HG02840 (cell line): Measurements from ENCODE around the gene CCL3.
A peak's percentile ranks its signal among the peaks of the same experiment; 100 is the strongest.
"Not testable (repeated sequence)": the region's sequence is repeated elsewhere in the genome, so short reads cannot be mapped to it uniquely, and the experiment has no call there.

ENCODE experiments used
- ATAC-seq: cut with Tn5 transposase; IDR thresholded peaks from one replicate; pipeline ENCODE4 v1.9.1; 2021; ENCODE audit warnings: mild to moderate bottlenecking, moderate library complexity, moderate number of reproducible peaks; ENCODE audit not compliant: unreplicated experiment, low FRiP score

CCL3 gene

GRCh38 chr17:36117505-36118382, 27.8 kb upstream of the CCL3 start:
- no peak for ATAC-seq

GRCh38 chr17:36115649-36115977, 25.7 kb upstream of the CCL3 start:
- ATAC-seq = not testable (repeated sequence)

- not testable (repeated sequence) for ATAC-seq
Measured at GRCh38 chr17:36114971-36115648, 25.2 kb upstream of the CCL3 start.

DNA sequence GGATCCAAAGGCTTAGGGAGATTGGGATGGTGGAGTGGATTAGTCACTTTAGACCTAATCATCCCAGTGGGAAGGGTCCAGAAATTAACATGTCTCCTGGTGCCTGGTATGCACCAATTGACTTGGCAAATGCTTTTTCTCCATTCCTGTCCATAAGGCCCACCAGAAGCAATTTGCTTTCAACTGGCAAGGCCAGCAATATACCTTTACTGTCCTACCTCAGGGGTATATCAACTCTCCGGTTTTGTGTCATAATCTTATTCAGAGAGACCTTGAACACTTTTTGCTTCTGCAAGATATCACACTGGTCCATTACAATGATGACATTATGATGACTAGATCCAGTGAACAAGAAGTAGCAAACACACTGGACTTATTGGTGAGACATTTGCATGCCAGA, 23.2 kb upstream of the CCL3 start:
- not testable (repeated sequence) for ATAC-seq

DNA sequence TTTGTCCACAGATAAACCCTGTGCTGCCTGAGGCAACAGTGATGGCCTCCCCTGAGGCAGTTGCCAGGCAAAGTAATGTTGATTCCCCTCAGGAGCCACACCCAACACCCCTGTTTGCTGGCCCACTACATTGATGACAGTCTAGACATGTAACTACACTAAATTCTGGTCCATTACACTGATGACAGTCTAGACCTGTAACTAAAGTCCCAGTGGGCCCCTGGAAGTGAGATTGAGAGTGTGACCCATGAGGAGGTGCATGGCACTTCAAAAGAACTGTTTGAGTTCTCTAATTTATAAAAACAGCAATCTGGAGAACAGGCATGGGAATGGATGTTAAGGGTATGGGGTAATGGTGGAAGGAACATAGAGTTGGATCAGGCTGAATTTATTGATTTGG, 22.6 kb upstream of the CCL3 start:
- ATAC-seq = no peak

DNA sequence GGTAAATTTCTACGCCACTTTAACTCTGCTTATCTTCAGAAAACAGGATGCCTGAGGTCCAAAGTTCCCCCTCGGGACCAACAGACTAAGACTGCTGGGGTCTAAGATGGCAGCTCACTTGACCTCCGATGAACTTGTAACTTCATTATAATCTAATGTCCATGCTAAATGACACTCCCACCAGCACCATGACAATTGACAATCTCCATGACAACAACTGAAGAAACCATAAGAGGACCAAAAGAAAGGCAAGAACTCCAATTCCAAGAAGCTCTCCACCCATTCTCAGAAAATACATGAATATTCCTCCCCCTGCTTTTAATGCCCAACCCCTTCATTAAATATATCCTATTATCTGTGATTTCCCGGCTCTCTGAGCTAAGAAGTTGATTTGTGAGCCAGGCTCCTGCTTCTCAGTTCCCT, 21.1 kb upstream of the CCL3 start:
- ATAC-seq = no peak

- not testable (repeated sequence) for ATAC-seq
Measured at GRCh38 chr17:36108265-36108664, 18.3 kb upstream of the CCL3 start.

DNA sequence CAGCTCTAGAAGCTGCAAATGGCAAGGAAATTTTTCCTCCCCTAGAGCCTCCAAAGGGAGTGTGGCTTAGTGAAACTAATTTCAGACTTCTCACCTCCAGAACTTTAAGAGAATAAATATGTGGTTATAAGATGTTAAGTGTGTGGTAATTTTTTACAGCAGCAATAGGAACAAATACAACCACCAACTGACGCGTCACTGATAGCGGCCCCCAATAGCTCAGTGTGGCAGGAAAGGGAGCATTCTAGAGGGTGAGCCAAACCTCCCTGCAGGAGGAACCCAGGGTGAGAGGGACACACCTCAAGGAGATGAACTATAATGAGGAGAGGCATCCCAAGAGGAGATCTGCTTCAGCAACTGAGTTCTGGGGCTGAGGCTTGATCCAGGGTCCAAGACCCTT, 17.7 kb upstream of the CCL3 start:
- ATAC-seq = no peak

DNA sequence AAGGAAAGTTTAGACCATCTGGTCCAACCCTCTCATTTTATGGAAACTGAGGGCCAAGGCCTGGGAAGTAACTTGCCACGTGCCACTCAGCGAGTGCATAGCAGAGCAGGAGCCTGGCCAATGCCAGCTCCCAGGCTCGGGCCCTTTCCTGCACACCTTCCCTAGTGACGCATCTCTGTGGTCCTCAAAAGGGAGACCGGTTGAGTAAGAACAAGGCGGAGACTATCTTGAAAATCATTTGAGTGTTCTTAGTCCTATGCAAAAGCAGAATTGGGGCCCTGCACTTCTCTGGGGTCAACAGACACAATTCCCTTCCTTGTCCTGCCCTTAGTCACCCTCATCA, 16.5 kb upstream of the CCL3 start:
- no peak for ATAC-seq

DNA sequence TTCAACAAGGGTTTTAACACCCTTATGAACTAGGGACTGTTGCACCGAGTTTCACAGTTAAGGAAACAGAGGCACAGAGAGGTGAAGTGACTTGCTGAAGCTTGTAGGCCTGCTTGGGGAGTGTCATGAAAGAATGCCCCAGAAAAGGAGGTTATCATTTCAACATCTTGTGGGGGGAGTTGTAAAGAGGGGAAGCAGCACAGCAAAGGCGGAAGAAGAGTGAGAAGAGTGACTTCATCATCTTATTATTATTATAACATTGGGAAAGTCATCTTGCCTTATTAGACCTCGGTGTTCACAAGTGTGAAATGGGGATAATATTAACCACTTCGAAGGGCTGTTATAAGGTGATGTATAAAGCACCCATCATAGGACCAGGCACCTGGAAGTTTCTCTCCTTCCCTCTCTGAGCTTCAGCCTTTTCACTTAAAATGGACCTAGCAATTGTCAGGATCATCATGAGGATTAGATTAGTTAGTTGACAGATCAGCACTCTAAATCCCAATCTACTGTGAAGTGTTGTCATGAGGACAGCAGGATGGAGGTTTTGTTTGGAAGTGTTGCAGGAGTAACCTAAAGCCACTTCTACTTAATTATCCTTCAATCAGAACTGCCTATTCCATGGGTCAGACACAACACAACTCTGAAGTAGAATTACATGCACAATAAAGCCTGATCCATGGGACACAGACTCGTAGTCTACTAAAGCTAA, 16.0 kb upstream of the CCL3 start:
- no peak for ATAC-seq

DNA sequence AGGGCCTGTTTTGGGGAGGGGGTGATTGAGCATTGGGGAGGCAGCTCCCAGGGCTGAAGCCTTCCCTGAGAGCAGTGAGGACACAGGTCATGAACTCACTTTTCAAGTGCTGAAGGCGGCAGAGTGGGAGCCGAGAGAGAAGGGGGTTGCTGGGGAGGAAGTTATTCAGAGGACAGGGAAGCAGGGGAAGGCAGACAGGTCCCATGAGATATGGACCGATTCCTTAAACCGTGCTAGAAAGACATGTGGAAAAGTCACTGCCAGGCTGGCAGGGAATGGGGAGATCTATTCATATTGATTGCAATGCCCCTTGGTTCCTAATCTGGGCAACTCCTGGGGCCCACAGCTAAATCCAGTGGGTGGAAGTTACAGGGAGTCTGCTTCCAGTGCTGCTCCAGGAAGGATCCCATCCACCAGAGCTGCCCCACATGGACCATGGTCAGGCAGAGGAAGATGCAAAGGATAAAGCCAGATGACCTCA, 14.8 kb upstream of the CCL3 start:
- no peak for ATAC-seq

- not testable (repeated sequence) for ATAC-seq
Measured at GRCh38 chr17:36104246-36104645, 14.3 kb upstream of the CCL3 start.

DNA sequence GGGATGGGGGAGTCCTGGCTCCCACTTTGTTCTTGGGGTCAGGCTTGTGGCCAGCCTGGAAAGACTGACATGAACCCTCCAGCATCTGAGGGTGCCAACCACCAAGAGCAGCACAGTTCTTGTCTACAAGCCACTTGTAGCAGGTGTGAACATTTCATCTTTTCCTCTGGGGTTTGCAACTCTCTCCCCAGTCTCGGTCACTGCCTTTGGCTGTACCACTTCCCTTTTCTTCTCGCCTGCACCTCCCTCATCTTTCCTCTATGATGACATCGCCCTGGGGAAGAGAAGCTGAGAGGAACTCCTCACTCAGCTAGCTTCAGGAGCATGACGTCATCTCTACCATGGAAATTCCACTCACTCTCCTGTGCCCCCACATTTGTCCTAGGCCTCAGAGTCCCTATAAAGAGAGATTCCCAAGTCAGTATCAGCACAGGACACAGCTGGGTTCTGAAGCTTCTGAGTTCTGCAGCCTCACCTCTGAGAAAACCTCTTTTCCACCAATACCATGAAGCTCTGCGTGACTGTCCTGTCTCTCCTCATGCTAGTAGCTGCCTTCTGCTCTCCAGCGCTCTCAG, 13.5 kb upstream of the CCL3 start, which contains the start of gene CCL4:
TSS of gene CCL4 (plus strand) at position 427 of the 575 bp plus-strand sequence. CDS start at position 506, 79 bp downstream.
- ATAC-seq = peak; percentile 63

GRCh38 chr17:36099004-36099403, 9.1 kb upstream of the CCL3 start:
- not testable (repeated sequence) for ATAC-seq

- ATAC-seq = no peak
Measured at GRCh38 chr17:36095992-36096391, 6.0 kb upstream of the CCL3 start.

- ATAC-seq = no peak
Measured at GRCh38 chr17:36094746-36095145, 4.8 kb upstream of the CCL3 start.

DNA sequence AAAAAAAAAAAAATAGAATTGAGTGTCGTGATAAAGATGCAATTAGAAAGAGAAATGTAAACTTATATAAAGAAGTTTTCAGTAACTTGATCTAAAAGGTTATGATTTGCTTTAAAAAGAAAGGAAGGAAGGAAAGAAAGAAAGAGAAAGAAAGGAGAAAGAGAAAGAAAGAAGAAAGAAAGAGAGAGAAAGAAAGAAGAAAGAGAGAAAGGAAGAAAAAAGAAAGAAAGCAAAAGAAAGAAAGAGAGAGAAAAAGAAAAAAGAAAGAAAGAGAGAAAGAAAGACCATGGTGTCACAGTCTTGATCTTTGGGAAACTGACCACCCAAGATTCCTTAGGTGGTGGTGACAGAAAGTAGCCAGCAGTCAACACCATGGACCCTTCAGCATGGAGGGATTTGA, 4.3 kb upstream of the CCL3 start:
- ATAC-seq = no peak

DNA sequence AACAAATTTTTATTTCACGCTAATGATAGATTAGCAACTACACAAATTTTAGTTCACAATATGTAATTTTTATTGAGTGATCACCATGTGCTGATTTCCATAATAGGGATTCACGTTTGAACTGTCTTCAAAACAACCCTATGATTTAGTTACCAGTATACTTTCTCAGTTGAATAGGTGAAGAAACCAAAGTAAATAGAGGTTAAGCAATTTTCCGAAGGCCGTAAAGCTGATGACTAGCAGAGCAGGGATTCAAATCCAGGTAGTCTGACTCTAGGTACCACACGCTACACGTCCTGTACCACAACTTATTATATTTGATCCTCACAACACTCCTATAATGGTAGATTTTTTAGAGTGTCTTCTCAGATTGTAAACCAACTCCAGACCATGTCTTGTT, 2.8 kb upstream of the CCL3 start:
- not testable (repeated sequence) for ATAC-seq

- ATAC-seq = no peak
Measured at GRCh38 chr17:36092230-36092629, 2.3 kb upstream of the CCL3 start.

GRCh38 chr17:36089339-36089865, 541 bp downstream of the CCL3 start:
- no peak for ATAC-seq
